Lung (tissue), 12 donors: Measurements from ENCODE around the gene QPRT. TPM values are rescaled to one million over a fixed set of nuclear protein-coding genes. Genes with fewer than 3 reads are reported as not detected.
"Not testable (repeated sequence)": the region's sequence is repeated elsewhere in the genome, so short reads cannot be mapped to it uniquely, and the experiment has no call there.

Experiments used
- ATAC-seq: fragments of 200-7000 bp; cut with Tn5 transposase; one replicate; pipeline ENCODE4 v1.9.1; 2020; ENCODE audit warnings: moderate number of reproducible peaks; ENCODE audit not compliant: insufficient read depth, low FRiP score
- DNase-seq, 3 donors: peaks; one replicate each; pipeline ENCODE4 v3.0.0-alpha.2; 2013 to 2017
- H3K27ac ChIP-seq, 2 donors: one replicate each; pipeline ENCODE4 v1.5.1; 2013; ENCODE audit warnings: mild to moderate bottlenecking in 2 of 2, moderate library complexity in 2 of 2, control low read depth in 1 of 2, inconsistent platforms in 1 of 2, low read depth in 1 of 2, low read length in 1 of 2
- H3K27me3 ChIP-seq, 3 donors: one replicate each; pipeline ENCODE4 v1.5.1; 2013; ENCODE audit warnings: low read length in 2 of 3; ENCODE audit not compliant: control insufficient read depth in 3 of 3, insufficient read depth in 3 of 3
- H3K36me3 ChIP-seq, 4 donors: one replicate each; pipeline ENCODE4 v1.5.1; 2013; ENCODE audit warnings: low read length in 4 of 4, mild to moderate bottlenecking in 1 of 4, moderate library complexity in 1 of 4; ENCODE audit not compliant: control insufficient read depth in 4 of 4, insufficient read depth in 4 of 4
- H3K4me1 ChIP-seq, 5 donors: one replicate each; pipeline ENCODE4 v1.5.1; 2013; ENCODE audit warnings: low read length in 5 of 5, mild to moderate bottlenecking in 2 of 5, moderate library complexity in 1 of 5; ENCODE audit not compliant: control insufficient read depth in 5 of 5, insufficient read depth in 5 of 5
- H3K4me3 ChIP-seq: one replicate; pipeline ENCODE4 v1.5.1; 2013; ENCODE audit warnings: mild to moderate bottlenecking, control low read depth, moderate library complexity
- H3K9ac ChIP-seq, 2 donors: one replicate each; pipeline ENCODE4 v1.5.1; 2013; ENCODE audit warnings: low read length in 2 of 2, control low read depth in 1 of 2; ENCODE audit not compliant: insufficient read depth in 1 of 2
- H3K9me3 ChIP-seq, 4 donors: one replicate each; pipeline ENCODE4 v1.5.1; 2013; ENCODE audit warnings: low read length in 3 of 4, mild to moderate bottlenecking in 1 of 4, moderate library complexity in 1 of 4; ENCODE audit not compliant: control insufficient read depth in 4 of 4, insufficient read depth in 3 of 4
- CTCF ChIP-seq: IDR thresholded peaks from 2 replicates; pipeline ENCODE4 v1.5.1; 2012; ENCODE audit warnings: mild to moderate bottlenecking; ENCODE audit errors: control extremely low read depth, extremely low read depth
- WGBS, 2 donors: extraction: QIAGEN DNeasy Blood & Tissue Kit; methylation state at CpG; one replicate each; pipeline ENCODE4 v1.1.7; 2013; 5-methylcytosine and 5-hydroxymethylcytosine counted together
- polyA plus RNA-seq, 2 donors: library from polyadenylated mRNA; stranded (reverse); fragments of 200-250 nt; gene quantifications; one replicate each; pipeline ENCODE4 v1.2.1, GENCODE V29; 2013
- total RNA-seq, 2 donors: library from RNA; depleted of rRNA in 1 of 2; stranded (reverse); fragments of >200 nt in 1 of 2; gene quantifications; one replicate each; pipeline ENCODE4 v1.2.1, GENCODE V29; 2014 to 2021
- donor health status: control.
- donor health status: control.
- donor health status: Bipolar disorder and iron deficiency.
- donor health status: healthy.
- donor health status: DM: yes; HTN: yes; CAD: no.

QPRT gene
- total and polyA plus RNA-seq, 4 donors: 8.7 to 23.1 (median 15.8) TPM

DNA sequence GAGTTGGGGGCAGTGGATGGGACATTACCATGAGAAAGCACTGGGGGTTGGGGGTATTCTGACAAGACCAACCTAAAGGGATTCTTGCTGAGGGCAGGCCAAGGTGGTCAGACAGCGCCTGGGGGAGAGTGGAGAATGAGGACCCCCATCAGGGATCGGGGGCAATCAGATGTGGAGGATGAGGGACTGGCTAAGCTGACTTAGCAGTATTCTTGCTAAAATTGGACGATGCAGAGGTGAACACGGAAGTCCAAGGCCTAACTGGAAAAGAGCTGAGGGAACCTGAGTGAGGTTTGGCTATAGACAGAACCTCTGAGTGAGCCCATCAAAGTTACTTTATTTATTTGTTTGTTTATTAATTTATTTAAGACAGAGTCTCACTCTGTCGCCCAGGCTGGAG, 9.2 kb downstream of the QPRT start:
- 89 to 96% methylated on average over 5 of the region's 5 CpGs for WGBS, 2 donors
- Histone ChIP-seq H3K27ac (no peak overlapping the region), H3K36me3 (no peaks in the 10 kb centered on the region), H3K4me3 (no peak overlapping the region), H3K9me3 (no peaks in the 10 kb centered on the region), H3K9ac (no peak overlapping the region), H3K4me1 (peaks cover 0 to 1% (median 0%) of the 10 kb centered on the region in 5 donors), H3K27me3 (no peaks in the 10 kb centered on the region)
- no peak for TF ChIP-seq CTCF
- ATAC-seq (no peak), DNase-seq (no peak)

DNA sequence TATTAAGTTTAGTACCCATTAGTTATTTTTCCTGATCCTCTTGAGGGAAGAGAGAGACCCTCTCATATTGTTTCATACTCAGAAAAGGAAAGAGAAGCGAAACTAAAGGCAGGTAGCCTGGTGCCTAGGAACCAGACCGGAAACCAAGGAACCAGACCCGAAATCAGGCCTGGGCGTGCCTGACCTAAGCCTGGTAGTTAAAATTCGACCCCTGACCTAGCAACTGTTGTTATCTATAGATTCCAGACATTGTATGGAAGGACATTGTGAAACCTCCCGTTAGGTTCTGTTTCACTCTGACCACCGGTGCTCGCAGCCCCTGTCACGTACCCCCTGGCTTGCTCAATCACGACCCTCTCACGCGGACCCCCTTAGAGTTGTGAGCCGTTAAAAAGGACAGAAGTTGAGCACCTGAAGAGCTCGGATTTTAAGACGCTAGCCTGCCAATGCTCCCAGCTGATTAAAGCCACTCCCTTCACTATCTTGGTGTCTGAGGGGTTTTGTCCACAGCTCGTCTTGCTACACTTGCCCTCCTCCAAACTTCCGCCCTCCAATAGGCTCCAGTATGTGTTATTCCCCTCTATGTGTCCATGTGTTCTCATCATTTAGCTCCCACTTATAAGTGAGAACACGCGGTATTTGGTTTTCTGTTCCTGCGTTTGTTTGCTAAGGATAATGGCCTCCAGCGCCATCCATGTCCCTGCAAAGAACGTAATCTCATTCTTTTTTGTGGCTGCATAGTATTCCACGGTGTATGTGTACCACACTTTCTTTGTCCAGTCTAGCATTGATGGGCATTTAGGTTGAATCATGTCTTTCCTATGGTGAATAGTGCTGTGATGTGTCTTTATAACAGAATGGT, 10.7 kb downstream of the QPRT start:
- WGBS, 2 donors: 60 to 81% methylated on average over 23 of the region's 23 CpGs
- H3K27ac ChIP-seq, DNase-seq: not testable (repeated sequence)

GRCh38 chr16:29692606-29693005, 13.6 kb downstream of the QPRT start:
- not testable (repeated sequence) for H3K27me3 ChIP-seq, H3K36me3 ChIP-seq, H3K27ac ChIP-seq, H3K4me3 ChIP-seq, DNase-seq, H3K9ac ChIP-seq, H3K9me3 ChIP-seq, ATAC-seq, H3K4me1 ChIP-seq
- 97 to 99% methylated on average over 26 of the region's 26 CpGs for WGBS, 2 donors

More for the DNA sequence above, 10.7 kb downstream of the QPRT start:
- not testable (repeated sequence) for H3K36me3 ChIP-seq, H3K9ac ChIP-seq, H3K9me3 ChIP-seq, H3K4me1 ChIP-seq, H3K4me3 ChIP-seq, ATAC-seq, H3K27me3 ChIP-seq

- no peak overlapping the region for H3K4me3 ChIP-seq
- peaks cover 0 to 9% (median 2%) of the 10 kb centered on the region in 4 donors for H3K36me3 ChIP-seq
- peaks cover 0 to 6% (median 0%) of the 10 kb centered on the region in 5 donors for H3K4me1 ChIP-seq
- peak overlapping the region in 1 of 2 donors; percentile 32 for H3K27ac ChIP-seq
- peak; percentile 72 to 82 (median 72) for DNase-seq
- no peak overlapping the region for H3K9ac ChIP-seq
- 84 to 88% methylated on average over 41 of the region's 41 CpGs for WGBS, 2 donors
- no peak for ATAC-seq
- no peak for TF ChIP-seq CTCF
- no peaks in the 10 kb centered on the region for H3K27me3 ChIP-seq
- H3K9me3 ChIP-seq: peaks cover 0 to 2% (median 0%) of the 10 kb centered on the region in 4 donors
Observed at GRCh38 chr16:29694384-29695195, 15.6 kb downstream of the QPRT start.

GRCh38 chr16:29695675-29696074, 16.7 kb downstream of the QPRT start:
- H3K27me3 ChIP-seq, H3K27ac ChIP-seq, H3K4me1 ChIP-seq, DNase-seq, ATAC-seq, H3K9me3 ChIP-seq, H3K4me3 ChIP-seq, H3K36me3 ChIP-seq, H3K9ac ChIP-seq: not testable (repeated sequence)
- WGBS, 2 donors: 96 to 97% methylated on average over 3 of the region's 3 CpGs
